ENCODE results near the gene COBL. TPM values are rescaled to one million over a fixed set of nuclear protein-coding genes. Genes with fewer than 3 reads are reported as not detected.

COBL gene
- total RNA-seq, 2 donors from 2014 or later = 36.5 to 46.6 TPM

GRCh38 chr7:51031216-51031615 is 285.4 kb downstream of the COBL start:
- 57% methylated on average over 10 of the region's 10 CpGs for WGBS
- intact Hi-C loops (cut with DNase I) = no loop called here

GRCh38 chr7:51029701-51030191 is 286.9 kb downstream of the COBL start:
- 66% methylated on average over 4 of the region's 4 CpGs for WGBS
- intact Hi-C loops (cut with DNase I) = no loop called here
- Histone ChIP-seq H3K4me1 (replicated peaks) (peaks cover 7% of the 10 kb centered on the region), H3K27ac (no peak overlapping the region), H3K27me3 (replicated peaks; ENCODE audit: insufficient read depth) (no peaks in the 10 kb centered on the region), H3K36me3 (no peaks in the 10 kb centered on the region), H3K9me3 (no peaks in the 10 kb centered on the region), H3K4me3 (no peak overlapping the region)
- TF ChIP-seq POLR2A (IDR thresholded peaks at IDR 0.05) (no peak), POLR2AphosphoS5 (IDR thresholded peaks at IDR 0.05) (no peak), CTCF (IDR thresholded peaks at IDR 0.05) (no peak)
- no peak for DNase-seq (ENCODE audit: low spot score)

More at GRCh38 chr7:51031216-51031615, 285.4 kb downstream of the COBL start:
- no peaks in the 10 kb centered on the region for H3K27me3 ChIP-seq (replicated peaks; ENCODE audit: insufficient read depth)
- no peak for TF ChIP-seq POLR2AphosphoS5 (IDR thresholded peaks at IDR 0.05)
- no peak for TF ChIP-seq CTCF (IDR thresholded peaks at IDR 0.05)
- TF ChIP-seq POLR2A (IDR thresholded peaks at IDR 0.05) = no peak
- no peaks in the 10 kb centered on the region for H3K36me3 ChIP-seq
- no peak overlapping the region for H3K4me3 ChIP-seq
- H3K4me1 ChIP-seq (replicated peaks) = peaks cover 7% of the 10 kb centered on the region
- no peak for DNase-seq (ENCODE audit: low spot score)
- no peaks in the 10 kb centered on the region for H3K9me3 ChIP-seq
- no peak overlapping the region for H3K27ac ChIP-seq

- TF ChIP-seq POLR2A (IDR thresholded peaks at IDR 0.05) (no peak), CTCF (IDR thresholded peaks at IDR 0.05) (no peak), POLR2AphosphoS5 (IDR thresholded peaks at IDR 0.05) (no peak)
- WGBS = 74% methylated on average over 13 of the region's 13 CpGs
- no peaks in the 10 kb centered on the region for H3K9me3 ChIP-seq
- no peaks in the 10 kb centered on the region for H3K27me3 ChIP-seq (replicated peaks; ENCODE audit: insufficient read depth)
- DNase-seq (ENCODE audit: low spot score) = no peak
- no peak overlapping the region for H3K4me3 ChIP-seq
- peaks cover 1% of the 10 kb centered on the region for H3K4me1 ChIP-seq (replicated peaks)
- no peaks in the 10 kb centered on the region for H3K36me3 ChIP-seq
- intact Hi-C loops (cut with DNase I) = no loop called here
- H3K27ac ChIP-seq = no peak overlapping the region
These were observed 287.5 kb downstream of the COBL start for GRCh38 chr7:51029131-51029530.

GRCh38 chr7:51027935-51028830 is 288.4 kb downstream of the COBL start:
- Histone ChIP-seq H3K4me3 (no peak overlapping the region), H3K4me1 (replicated peaks) (no peaks in the 10 kb centered on the region), H3K9me3 (no peaks in the 10 kb centered on the region), H3K27me3 (replicated peaks; ENCODE audit: insufficient read depth) (no peaks in the 10 kb centered on the region), H3K36me3 (no peaks in the 10 kb centered on the region), H3K27ac (no peak overlapping the region)
- intact Hi-C loops (cut with DNase I) = no loop called here
- WGBS = 94% methylated on average over 16 of the region's 19 CpGs
- no peak for DNase-seq (ENCODE audit: low spot score)
- TF ChIP-seq CTCF (IDR thresholded peaks at IDR 0.05) (no peak), POLR2A (IDR thresholded peaks at IDR 0.05) (no peak), POLR2AphosphoS5 (IDR thresholded peaks at IDR 0.05) (no peak)

All from prostate gland (tissue), 2 donors.